Measurements from ENCODE around the gene PSORS1C1. TPM values are rescaled to one million over a fixed set of nuclear protein-coding genes. Genes with fewer than 3 reads are reported as not detected.
A peak's percentile ranks its signal among the peaks of the same experiment; 100 is the strongest.
"Not testable (repeated sequence)": the region's sequence is repeated elsewhere in the genome, so short reads cannot be mapped to it uniquely, and the experiment has no call there.

The PSORS1C1 gene
- total RNA-seq = 1 to 10 TPM in 5 of 7 donors, under 1 TPM in 2; 0.45 to 7.7 (median 2.2) TPM
- 1 to 10 TPM; 3.8 to 7.8 TPM for polyA plus RNA-seq
- long read RNA-seq, donor 1 = 0 reads
- long read RNA-seq, donor 2, partial matches to known transcripts = 0 of 7 reads
- long read RNA-seq, donor 2, other reads (novel, unspliced or antisense) = 6 of 7 reads
- long read RNA-seq, donor 3, partial matches to known transcripts = 0 of 3 reads
- long read RNA-seq, donor 3, other reads (novel, unspliced or antisense) = 2 of 3 reads

GRCh38 chr6:31114541-31114878 is at the start of gene PSORS1C1:
Gene PSORS1C1, plus strand, starts transcription at chr6:31114800. Its CDS starts 14,833 bp downstream, at chr6:31129633.
- Histone ChIP-seq H3K27me3 (no peaks in the 10 kb centered on the region), H3K9me3 (no peaks in the 10 kb centered on the region), H3K27ac (peak within 1 kb of the TSS in 1 of 2 donors; percentile 0), H3K4me3 (peak within 1 kb of the TSS; percentile 24), H3K4me1 (ENCODE audit: insufficient read depth) (peaks cover 5% of the 10 kb centered on the region), H3K36me3 (no peaks in the 10 kb centered on the region)
- 2 to 11% (median 6%) methylated on average over 3 of the region's 3 CpGs for WGBS, 3 donors
- intact Hi-C loops (cut with DNase I) = no loop called here
- TF ChIP-seq POLR2A (IDR thresholded peaks at IDR 0.05) (no peak), CTCF (IDR thresholded peaks at IDR 0.05) (no peak), EP300 (IDR thresholded peaks at IDR 0.05) (no peak)
- peak; percentile 70 to 88 (median 86) for DNase-seq

- Histone ChIP-seq H3K4me1 (ENCODE audit: insufficient read depth) (no peaks in the 10 kb centered on the region), H3K27ac (no peak overlapping the region), H3K9me3 (no peaks in the 10 kb centered on the region), H3K36me3 (no peaks in the 10 kb centered on the region), H3K27me3 (no peaks in the 10 kb centered on the region), H3K4me3 (no peak overlapping the region)
- WGBS, 3 donors = 36 to 57% (median 49%) methylated on average over 2 of the region's 2 CpGs
- no peak for TF ChIP-seq CTCF (IDR thresholded peaks at IDR 0.05)
- no peak for TF ChIP-seq POLR2A (IDR thresholded peaks at IDR 0.05)
- no peak for TF ChIP-seq EP300 (IDR thresholded peaks at IDR 0.05)
- intact Hi-C loops (cut with DNase I) = loop anchor here in 1 of 4 donors (10.0 kb wide), 1 partner anchor 141 kb away; no protein-coding TSS in a partner anchor
- no peak for DNase-seq
Measured at GRCh38 chr6:31065556-31065955, 49.0 kb upstream of the PSORS1C1 start.

- H3K4me1 ChIP-seq (ENCODE audit: insufficient read depth); H3K9me3 ChIP-seq; H3K27me3 ChIP-seq; H3K27ac ChIP-seq; H3K36me3 ChIP-seq; DNase-seq; H3K4me3 ChIP-seq: not testable (repeated sequence)
- intact Hi-C loops (cut with DNase I) = loop anchor here in 1 of 4 donors (10.0 kb wide), 1 partner anchor 142 kb away; no protein-coding TSS in a partner anchor
- WGBS, 3 donors = 88 to 93% (median 92%) methylated on average over 16 to 32 of the region's 32 CpGs
Measured at GRCh38 chr6:31067028-31067427, 47.6 kb upstream of the PSORS1C1 start.

GRCh38 chr6:31067891-31068668 is 46.5 kb upstream of the PSORS1C1 start:
- 54 to 69% (median 66%) methylated on average over 7 of the region's 11 CpGs for WGBS, 3 donors
- H3K27ac ChIP-seq; H3K4me1 ChIP-seq (ENCODE audit: insufficient read depth); H3K36me3 ChIP-seq; H3K27me3 ChIP-seq; H3K4me3 ChIP-seq; DNase-seq; H3K9me3 ChIP-seq: not testable (repeated sequence)
- intact Hi-C loops (cut with DNase I) = loop anchor here in 1 of 4 donors (10.0 kb wide), 1 partner anchor 143 kb away; no protein-coding TSS in a partner anchor

- intact Hi-C loops (cut with DNase I) = loop anchor here in 1 of 4 donors (10.0 kb wide), 1 partner anchor 144 kb away; no protein-coding TSS in a partner anchor
- DNase-seq = peak; percentile 52 to 72 (median 65)
- WGBS, 3 donors = 54 to 62% (median 55%) methylated on average over 13 of the region's 13 CpGs
Measured at GRCh38 chr6:31068669-31069340, 45.8 kb upstream of the PSORS1C1 start.

More at GRCh38 chr6:31068669-31069340, 45.8 kb upstream of the PSORS1C1 start:
- H3K27me3 ChIP-seq = no peaks in the 10 kb centered on the region
- H3K27ac ChIP-seq = no peak overlapping the region
- H3K4me3 ChIP-seq = no peak overlapping the region
- TF ChIP-seq EP300 (IDR thresholded peaks at IDR 0.05) = no peak
- TF ChIP-seq CTCF (IDR thresholded peaks at IDR 0.05) = peak; percentile 15 to 52 (median 41)
- no peak for TF ChIP-seq POLR2A (IDR thresholded peaks at IDR 0.05)
- H3K9me3 ChIP-seq = no peaks in the 10 kb centered on the region
- H3K4me1 ChIP-seq (ENCODE audit: insufficient read depth) = no peaks in the 10 kb centered on the region
- H3K36me3 ChIP-seq = no peaks in the 10 kb centered on the region

All from ovary (tissue), 10 donors.